NCI-H2171 (cell line): Measurements from ENCODE around the gene BRCC3.
"Not testable (repeated sequence)": the region's sequence is repeated elsewhere in the genome, so short reads cannot be mapped to it uniquely, and the experiment has no call there.

ENCODE experiments used
- DNase-seq: peaks from one replicate; lab custom pipeline; 2025; lab: John Stamatoyannopoulos, UW

BRCC3 gene

DNA sequence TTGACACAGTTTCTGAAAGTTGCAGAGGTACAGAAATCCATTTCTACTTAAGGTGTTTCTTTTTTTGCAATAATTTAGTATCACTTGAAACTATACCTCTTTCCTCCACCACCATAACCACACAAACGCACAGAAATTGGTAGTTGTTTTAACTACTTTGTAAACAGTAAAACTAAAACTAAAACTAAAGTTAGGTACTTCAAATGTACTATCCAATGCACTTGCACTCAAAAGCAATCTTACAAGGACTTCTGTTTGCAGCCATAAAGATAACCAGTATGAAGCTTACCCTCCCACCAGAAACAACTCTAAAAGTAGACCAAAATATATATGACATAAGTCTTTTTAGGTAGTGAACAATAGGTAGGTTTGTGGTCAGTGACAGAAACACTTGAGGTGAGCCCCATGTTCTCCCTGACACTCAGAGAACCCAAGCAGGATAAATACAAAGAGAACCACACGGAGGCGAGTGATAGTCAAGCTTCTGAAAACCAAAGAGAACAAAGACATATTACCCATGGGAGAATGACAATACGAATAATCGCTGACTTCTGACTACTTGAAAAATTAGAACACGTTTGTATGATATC is 72.7 kb downstream of the BRCC3 start:
- DNase-seq: no peak

DNA sequence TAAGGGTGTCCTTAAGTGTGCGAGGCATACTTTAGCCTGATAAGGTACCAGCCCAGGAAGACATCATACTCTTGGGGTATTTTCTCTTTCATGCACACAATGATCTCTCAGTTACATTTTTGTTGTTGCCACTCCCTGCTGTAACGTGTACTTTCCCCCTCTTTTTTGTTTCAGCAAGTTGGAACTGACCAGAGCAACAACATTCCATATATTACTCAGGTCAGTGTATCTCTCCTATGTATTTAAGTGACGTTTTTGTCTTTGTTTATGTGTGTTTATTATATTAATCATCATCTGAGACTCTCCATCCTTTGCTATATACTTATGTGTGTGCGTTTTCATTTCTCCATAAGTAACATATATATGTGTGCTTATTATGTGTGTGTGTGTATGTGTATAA is 73.6 kb downstream of the BRCC3 start:
- DNase-seq: no peak

DNA sequence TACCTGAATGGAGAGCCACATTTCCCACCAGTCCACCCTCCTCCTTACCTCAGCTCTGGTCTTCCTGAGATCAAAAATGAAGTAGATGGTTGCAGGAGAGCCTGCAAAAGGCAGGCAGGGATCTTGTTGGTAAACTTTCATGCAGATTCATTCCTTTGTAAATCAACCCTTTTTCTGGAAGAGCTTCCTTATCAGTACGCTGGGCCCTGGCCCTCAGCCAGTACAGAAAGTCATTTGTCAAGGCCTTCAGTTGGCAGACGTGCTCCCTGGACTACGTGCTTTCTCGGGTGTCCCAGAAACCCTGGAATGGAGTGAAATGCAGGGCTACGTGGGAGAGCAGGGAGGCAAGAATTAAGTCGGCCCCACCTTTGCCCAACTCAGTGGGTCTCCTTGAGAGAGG is 76.3 kb downstream of the BRCC3 start:
- not testable (repeated sequence) for DNase-seq

- not testable (repeated sequence) for DNase-seq
Measured at GRCh38 chrX:155148166-155148565, 76.9 kb downstream of the BRCC3 start.

DNA sequence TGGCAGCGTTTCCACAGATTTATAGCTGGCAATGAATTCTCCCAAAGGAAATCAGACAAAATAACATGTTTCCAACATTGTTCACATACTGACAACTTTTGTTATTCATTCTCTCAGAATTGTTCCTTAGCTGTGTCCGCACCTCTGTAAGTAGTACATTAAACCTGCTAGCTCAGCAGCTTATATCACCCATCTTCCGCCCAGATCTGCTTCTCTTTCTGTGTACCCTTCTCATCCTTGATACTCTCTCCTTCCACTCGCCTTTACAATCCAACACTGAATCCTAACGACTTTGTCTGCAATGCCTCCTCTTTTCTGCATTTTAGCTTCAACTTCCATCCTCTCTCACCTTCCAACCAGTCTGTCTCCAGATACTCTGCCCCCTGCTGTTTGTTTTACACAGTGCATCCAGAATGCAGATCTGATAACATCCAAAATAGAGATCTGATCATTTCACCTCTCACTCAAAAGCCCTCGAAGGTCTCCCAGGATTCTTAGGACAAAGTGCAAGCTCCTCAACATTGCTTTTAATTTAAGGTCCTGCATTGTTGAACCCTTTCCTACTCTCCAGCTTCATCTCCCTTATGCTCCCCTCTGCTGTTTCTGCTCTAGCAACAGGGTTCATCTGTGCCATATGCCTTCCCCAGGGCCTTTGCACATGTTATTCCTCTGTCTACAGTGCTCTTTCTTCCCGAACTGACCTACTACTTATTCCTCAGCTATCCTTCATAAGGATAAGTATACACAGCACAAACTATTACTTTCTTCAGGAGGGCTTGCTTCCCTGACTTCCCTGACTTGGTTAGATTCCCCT is 77.6 kb downstream of the BRCC3 start:
- no peak for DNase-seq

DNA sequence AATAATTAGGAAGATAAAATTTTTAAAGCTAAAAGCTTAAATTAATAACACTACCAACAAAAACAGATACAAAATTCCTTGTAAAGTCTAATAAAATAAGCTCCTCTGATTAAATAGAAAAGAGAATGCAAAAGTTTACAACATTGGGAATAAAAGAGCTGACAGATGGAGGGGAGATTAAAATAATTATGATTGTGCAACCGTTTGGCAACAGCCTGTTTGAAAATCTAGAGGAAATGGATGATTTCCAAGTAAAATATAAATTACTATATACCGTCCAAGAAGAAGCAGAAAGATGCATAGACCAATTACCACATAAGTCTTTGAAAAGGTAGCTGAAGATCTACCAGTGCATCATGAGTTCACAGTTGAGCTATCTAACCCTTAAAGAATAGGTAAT is 98.6 kb downstream of the BRCC3 start:
- no peak for DNase-seq
